HEK293 (cell line): ENCODE results near the gene ZNF607.
"Not testable (repeated sequence)": the region's sequence is repeated elsewhere in the genome, so short reads cannot be mapped to it uniquely, and the experiment has no call there.

ENCODE experiments used
- CTCF ChIA-PET: fragments of 350-600 bp; formaldehyde crosslinking; extraction: SDS; loops from one replicate; lab custom pipeline; 2021; ENCODE audit warnings: antibody characterized with exemption; lab: Yijun Ruan, JAX
- POLR2A ChIA-PET: fragments of 300-600 bp; formaldehyde crosslinking; extraction: SDS; loops from one replicate; lab custom pipeline; 2020; ENCODE audit warnings: antibody characterized with exemption, inconsistent platforms; lab: Yijun Ruan, JAX
- H3K27ac ChIP-seq: fragments of 200-500 bp; sonication (Bioruptor generic); 2 replicates; pipeline ENCODE4 v1.5.1; 2014; ENCODE audit warnings: low read depth, low read length, control low read depth, inconsistent platforms; ENCODE audit errors: extremely low read depth
- H3K36me3 ChIP-seq, 2 experiments: fragments of 200-500 bp in 1 of 2; sonication (Bioruptor generic) in 1 of 2; 1 replicate in 1 of 2; 2 replicates in 1 of 2; pipeline ENCODE4 v1.5.1; 2014 to 2017; ENCODE audit warnings: inconsistent platforms in 2 of 2, low read length in 2 of 2; ENCODE audit not compliant: control insufficient read depth in 2 of 2, insufficient read depth in 1 of 2
- H3K4me1 ChIP-seq: fragments of 200-500 bp; sonication (Bioruptor generic); 2 replicates; pipeline ENCODE4 v1.5.1; 2014; ENCODE audit warnings: mild to moderate bottlenecking, low read length, inconsistent platforms; ENCODE audit not compliant: control insufficient read depth, insufficient read depth
- H3K4me3 ChIP-seq: 2 replicates; pipeline ENCODE4 v1.5.1; 2011; ENCODE audit warnings: low read depth, mild to moderate bottlenecking, control low read depth, low read length, moderate library complexity
- H3K9me3 ChIP-seq: fragments of 200-500 bp; sonication (Bioruptor generic); 2 replicates; pipeline ENCODE4 v1.5.1; 2014; ENCODE audit warnings: low read depth, low read length, inconsistent platforms; ENCODE audit not compliant: control insufficient read depth, insufficient read depth
- PRDM10 ChIP-seq: fragments of 450-650 bp; formaldehyde crosslinking; IDR thresholded peaks from 2 replicates; pipeline ENCODE4 v1.5.1; 2016; ENCODE audit warnings: missing biosample characterization, missing genetic modification characterization
- TRIM28 ChIP-seq: IDR thresholded peaks from 2 replicates; pipeline ENCODE4 v1.6.1; 2011; ENCODE audit warnings: low read length, control low read depth, borderline replicate concordance
- ZBTB7A ChIP-seq: fragments of 450-650 bp; formaldehyde crosslinking; IDR thresholded peaks from 2 replicates; pipeline ENCODE4 v1.5.1; 2016; ENCODE audit warnings: low read depth, missing biosample characterization, missing genetic modification characterization
- ZFP69B ChIP-seq: fragments of 450-650 bp; formaldehyde crosslinking; IDR thresholded peaks from 2 replicates; pipeline ENCODE4 v1.5.1; 2016; ENCODE audit warnings: missing biosample characterization, missing genetic modification characterization
- ZNF146 ChIP-seq: fragments of 450-650 bp; formaldehyde crosslinking; IDR thresholded peaks from 2 replicates; pipeline ENCODE4 v1.5.1; 2016; ENCODE audit warnings: missing biosample characterization, missing genetic modification characterization
- ZNF184 ChIP-seq: fragments of 450-650 bp; IDR thresholded peaks from 2 replicates; pipeline ENCODE4 v1.5.1; 2018; ENCODE audit warnings: missing biosample characterization, mild to moderate bottlenecking, missing genetic modification characterization
- ZNF280D ChIP-seq: fragments of 450-650 bp; formaldehyde crosslinking; IDR thresholded peaks from 2 replicates; pipeline ENCODE4 v1.5.1; 2016; ENCODE audit warnings: missing biosample characterization, missing genetic modification characterization
- ZNF404 ChIP-seq: fragments of 450-650 bp; formaldehyde crosslinking; IDR thresholded peaks from 2 replicates; pipeline ENCODE4 v1.5.1; 2017; ENCODE audit warnings: missing biosample characterization, missing genetic modification characterization
- ZNF426 ChIP-seq: fragments of 450-650 bp; formaldehyde crosslinking; IDR thresholded peaks from 2 replicates; pipeline ENCODE4 v1.5.1; 2017; ENCODE audit warnings: missing biosample characterization, missing genetic modification characterization, mild to moderate bottlenecking, inconsistent platforms, moderate library complexity
- ZNF501 ChIP-seq: fragments of 450-650 bp; formaldehyde crosslinking; IDR thresholded peaks from 2 replicates; pipeline ENCODE4 v1.5.1; 2016; ENCODE audit warnings: missing biosample characterization, missing genetic modification characterization
- ZNF510 ChIP-seq: fragments of 450-650 bp; formaldehyde crosslinking; IDR thresholded peaks from 2 replicates; pipeline ENCODE4 v1.5.1; 2018; ENCODE audit warnings: mild to moderate bottlenecking, missing genetic modification characterization, missing biosample characterization; ENCODE audit not compliant: insufficient replicate concordance
- ZNF580 ChIP-seq: fragments of 450-650 bp; formaldehyde crosslinking; IDR thresholded peaks from 2 replicates; pipeline ENCODE4 v1.5.1; 2016; ENCODE audit warnings: missing biosample characterization, missing genetic modification characterization
- ZNF626 ChIP-seq: fragments of 450-650 bp; sonication (Bioruptor Pico); formaldehyde crosslinking; IDR thresholded peaks from 2 replicates; pipeline ENCODE4 v1.5.1; 2018; ENCODE audit warnings: missing biosample characterization, missing genetic modification characterization, inconsistent platforms
- ZNF830 ChIP-seq: fragments of 450-650 bp; IDR thresholded peaks from 2 replicates; pipeline ENCODE4 v1.5.0; 2018; ENCODE audit warnings: missing biosample characterization, missing genetic modification characterization, low read depth, mild to moderate bottlenecking, moderate library complexity

ZNF607 gene

GRCh38 chr19:37719111-37719926, at the start of gene ZNF607 (continued):
- TF ChIP-seq ZFP69B (tag by site-specific recombination) (peak; percentile 20), PRDM10 (tag by site-specific recombination) (peak; percentile 88), ZBTB7A (tag by site-specific recombination) (peak; percentile 29), ZNF830 (tag by site-specific recombination) (no peak), ZNF184 (tag by site-specific recombination) (peak; percentile 33; the same call in 1 of the 2 replicates), ZNF426 (tag by site-specific recombination) (no peak), ZNF626 (no peak), ZNF404 (tag by site-specific recombination) (no peak), ZNF501 (tag by site-specific recombination) (peak; percentile 95), ZNF510 (tag by site-specific recombination) (no peak)

GRCh38 chr19:37763488-37763887, 43.9 kb upstream of the ZNF607 start:
- Histone ChIP-seq H3K9me3 (peaks cover 9% of the 10 kb centered on the region), H3K4me1 (no peaks in the 10 kb centered on the region)
- POLR2A ChIA-PET, result no interaction called here

GRCh38 chr19:37757683-37758082, 38.1 kb upstream of the ZNF607 start:
- Histone ChIP-seq H3K36me3 (peaks cover 7 to 61% of the 10 kb centered on the region in 2 experiments), H3K9me3 (peaks cover 12% of the 10 kb centered on the region)
- TF ChIP-seq ZNF580 (tag by site-specific recombination), result peak; percentile 78
- TF ChIP-seq ZNF280D (tag by site-specific recombination), result 0 out of 2 replicates have a peak, but pooled peaks have one; percentile 14
- peak; percentile 91 for TF ChIP-seq ZNF146
- H3K27ac ChIP-seq, H3K4me3 ChIP-seq, CTCF ChIA-PET, H3K4me1 ChIP-seq, POLR2A ChIA-PET: not testable (repeated sequence)

More at GRCh38 chr19:37763488-37763887, 43.9 kb upstream of the ZNF607 start:
- CTCF ChIA-PET, result no interaction called here
- H3K36me3 ChIP-seq, result peaks cover 17 to 87% of the 10 kb centered on the region in 2 experiments
- TF ChIP-seq TRIM28, result no peak
- TF ChIP-seq, all 188 proteins: peak for 0
- Histone ChIP-seq H3K4me3 (no peak overlapping the region), H3K27ac (no peak overlapping the region)
